Astrocyte (in vitro differentiated cells and primary cell): ENCODE results near the gene ATP9A. TPM values are rescaled to one million over a fixed set of nuclear protein-coding genes. Genes with fewer than 3 reads are reported as not detected.
A peak's percentile ranks its signal among the peaks of the same experiment; 100 is the strongest.

Source experiments
- DNase-seq: peaks from one replicate; pipeline ENCODE4 v3.0.0-alpha.2; 2010; ENCODE audit warnings: low read depth
- FAIRE-seq: peaks from 2 replicates; lab custom pipeline; 2011; peaks lifted over from hg19 to GRCh38; lab: Jason Lieb, UNC
- H2AFZ ChIP-seq: 2 replicates; pipeline ENCODE4 v1.6.0; 2012; ENCODE audit warnings: low read depth, low read length, inconsistent platforms
- H3K27ac ChIP-seq: 2 replicates; pipeline ENCODE4 v1.5.1; 2011; ENCODE audit warnings: low read depth, low read length, inconsistent platforms
- H3K27me3 ChIP-seq: 2 replicates; pipeline ENCODE4 v1.6.0; 2011; ENCODE audit warnings: low read length, inconsistent platforms; ENCODE audit not compliant: insufficient read depth
- H3K36me3 ChIP-seq: 2 replicates; pipeline ENCODE4 v1.5.1; 2011; ENCODE audit warnings: low read length, inconsistent platforms; ENCODE audit not compliant: insufficient read depth
- H3K4me1 ChIP-seq: 2 replicates; pipeline ENCODE4 v1.5.1; 2011; ENCODE audit warnings: low read length, inconsistent platforms; ENCODE audit not compliant: insufficient read depth
- H3K4me2 ChIP-seq: 2 replicates; pipeline ENCODE4 v1.6.0; 2012; ENCODE audit warnings: low read length, inconsistent platforms
- H3K4me3 ChIP-seq: 2 replicates; pipeline ENCODE4 v1.5.1; 2011; ENCODE audit warnings: low read depth, mild to moderate bottlenecking, low read length, inconsistent platforms; ENCODE audit not compliant: insufficient read depth
- H3K79me2 ChIP-seq: 2 replicates; pipeline ENCODE4 v1.6.0; 2012; ENCODE audit warnings: mild to moderate bottlenecking, low read length, inconsistent platforms; ENCODE audit not compliant: insufficient read depth
- H3K9ac ChIP-seq: 2 replicates; pipeline ENCODE4 v1.6.0; 2012; ENCODE audit warnings: mild to moderate bottlenecking, low read length, inconsistent platforms
- H3K9me3 ChIP-seq: 2 replicates; pipeline ENCODE4 v1.5.1; 2012; ENCODE audit warnings: low read depth, mild to moderate bottlenecking, low read length, inconsistent platforms; ENCODE audit not compliant: insufficient read depth
- H4K20me1 ChIP-seq: 2 replicates; pipeline ENCODE4 v1.6.0; 2012; ENCODE audit warnings: low read length, inconsistent platforms; ENCODE audit not compliant: insufficient read depth
- H3K27ac Mint-ChIP-seq: one replicate; pipeline ENCODE4 v1.8.0; 2021; ENCODE audit warnings: mild to moderate bottlenecking, mixed read lengths; ENCODE audit not compliant: unreplicated experiment
- H3K27me3 Mint-ChIP-seq: one replicate; pipeline ENCODE4 v1.8.0; 2021; ENCODE audit warnings: low read depth, mixed read lengths; ENCODE audit not compliant: unreplicated experiment
- H3K36me3 Mint-ChIP-seq: one replicate; pipeline ENCODE4 v1.8.0; 2021; ENCODE audit warnings: low read depth, mixed read lengths; ENCODE audit not compliant: unreplicated experiment
- H3K4me1 Mint-ChIP-seq: one replicate; pipeline ENCODE4 v1.8.0; 2021; ENCODE audit warnings: low read depth, mixed read lengths; ENCODE audit not compliant: unreplicated experiment
- H3K4me3 Mint-ChIP-seq: one replicate; pipeline ENCODE4 v1.8.0; 2021; ENCODE audit warnings: mild to moderate bottlenecking, moderate library complexity, mixed read lengths; ENCODE audit not compliant: unreplicated experiment
- H3K9me3 Mint-ChIP-seq: one replicate; pipeline ENCODE4 v1.8.0; 2021; ENCODE audit warnings: mild to moderate bottlenecking, mixed read lengths; ENCODE audit not compliant: unreplicated experiment
- CTCF ChIP-seq: IDR thresholded peaks from 2 replicates; pipeline ENCODE4 v1.5.1; 2011; ENCODE audit warnings: low read depth, mild to moderate bottlenecking, inconsistent platforms, low read length, moderate library complexity; ENCODE audit not compliant: insufficient read depth
- EZH2 ChIP-seq: IDR thresholded peaks from 2 replicates; pipeline ENCODE4 v1.6.1; 2012; ENCODE audit warnings: mild to moderate bottlenecking, low read length, inconsistent platforms; ENCODE audit not compliant: insufficient read depth
- total RNA-seq: library from RNA; stranded (reverse); gene quantifications from 2 replicates; pipeline ENCODE4 v1.2.1, GENCODE V29; 2021

Gene ATP9A
- total RNA-seq, 1 donor from 2014 or later: 12.9 TPM

GRCh38 chr20:51696304-51697071 is 71.7 kb downstream of the ATP9A start:
- Histone ChIP-seq H3K9ac (peak overlapping the region; percentile 77), H3K27ac (peak overlapping the region; percentile 83), H3K4me3 (peak overlapping the region; percentile 30), H3K9me3 (no peaks in the 10 kb centered on the region), H4K20me1 (no peaks in the 10 kb centered on the region), H3K4me2 (peak overlapping the region; percentile 83), H3K27me3 (no peaks in the 10 kb centered on the region), H3K79me2 (no peaks in the 10 kb centered on the region), H3K36me3 (no peaks in the 10 kb centered on the region), H3K4me1 (peaks cover 26% of the 10 kb centered on the region), H2AFZ (peak overlapping the region; percentile 14)
- peak overlapping the region; percentile 70 for H3K4me3 Mint-ChIP-seq
- peaks cover 4% of the 10 kb centered on the region for H3K36me3 Mint-ChIP-seq
- no peak for FAIRE-seq
- DNase-seq: peak; percentile 32
- TF ChIP-seq EZH2 (no peak), CTCF (no peak)
- no peaks in the 10 kb centered on the region for H3K9me3 Mint-ChIP-seq
- H3K27ac Mint-ChIP-seq: peak overlapping the region; percentile 97
- peaks cover 24% of the 10 kb centered on the region for H3K4me1 Mint-ChIP-seq
- H3K27me3 Mint-ChIP-seq: peaks cover 2% of the 10 kb centered on the region

GRCh38 chr20:51695574-51696303 is 72.5 kb downstream of the ATP9A start:
- peak overlapping the region; percentile 77 for H3K9ac ChIP-seq
- peak overlapping the region; percentile 83 for H3K4me2 ChIP-seq

More at GRCh38 chr20:51695574-51696303, 72.5 kb downstream of the ATP9A start:
- H3K36me3 Mint-ChIP-seq: peaks cover 4% of the 10 kb centered on the region
- FAIRE-seq: no peak
- H3K27ac Mint-ChIP-seq: peak overlapping the region; percentile 97
- Histone ChIP-seq H3K36me3 (no peaks in the 10 kb centered on the region), H3K4me1 (peaks cover 26% of the 10 kb centered on the region), H3K27ac (peak overlapping the region; percentile 83), H3K4me3 (peak overlapping the region; percentile 30), H3K9me3 (no peaks in the 10 kb centered on the region), H3K79me2 (no peaks in the 10 kb centered on the region), H2AFZ (peak overlapping the region; percentile 14), H4K20me1 (no peaks in the 10 kb centered on the region), H3K27me3 (no peaks in the 10 kb centered on the region)
- H3K4me1 Mint-ChIP-seq: peaks cover 22% of the 10 kb centered on the region
- TF ChIP-seq EZH2 (no peak), CTCF (no peak)
- H3K27me3 Mint-ChIP-seq: peaks cover 2% of the 10 kb centered on the region
- peak; percentile 81 for DNase-seq
- H3K4me3 Mint-ChIP-seq: peak overlapping the region; percentile 70
- no peaks in the 10 kb centered on the region for H3K9me3 Mint-ChIP-seq
